Liver (tissue), 3 donors: ENCODE measurements around the gene LMX1B.

Source experiments
- CTCF ChIP-seq: fragments of 150-350 bp; IDR thresholded peaks from 2 replicates; pipeline ENCODE4 v1.5.1; 2017; ENCODE audit warnings: improper control_type of control experiment, low read depth, low read length; ENCODE audit not compliant: missing input control
- EGR1 ChIP-seq, 2 donors: IDR thresholded peaks; 2 replicates each; pipeline ENCODE4 v1.6.1; 2016 to 2018; ENCODE audit warnings: antibody characterized with exemption in 2 of 2, low read depth in 2 of 2
- RAD21 ChIP-seq, 2 donors: IDR thresholded peaks; 2 replicates each; pipeline ENCODE4 v1.6.1; 2016; ENCODE audit warnings: antibody characterized with exemption in 2 of 2, mild to moderate bottlenecking in 2 of 2
- REST ChIP-seq: IDR thresholded peaks from 2 replicates; pipeline ENCODE4 v1.6.1; 2016; ENCODE audit warnings: antibody characterized with exemption, mild to moderate bottlenecking
- SP1 ChIP-seq: IDR thresholded peaks from 2 replicates; pipeline ENCODE4 v1.6.1; 2018; ENCODE audit warnings: antibody characterized with exemption, mild to moderate bottlenecking
- donor health status: healthy.
- donor health status: healthy.

DNA sequence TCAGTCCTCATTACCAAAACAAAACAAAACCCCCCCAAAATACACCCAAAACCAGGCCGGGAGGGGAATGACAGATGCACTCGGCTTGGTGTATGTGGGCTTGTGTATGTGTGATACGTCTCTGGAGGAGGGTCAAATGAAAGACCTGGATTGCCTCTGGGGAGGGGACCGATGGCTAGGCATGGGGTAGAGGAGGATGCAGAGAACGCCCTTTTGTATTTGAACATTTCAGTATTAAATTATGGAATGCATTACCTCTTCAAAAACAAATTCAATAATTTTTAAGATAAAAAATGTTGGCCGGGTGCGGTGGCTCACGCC, 61.4 kb downstream of the LMX1B start:
- no peak for TF ChIP-seq CTCF
- no peak for TF ChIP-seq EGR1 (IDR thresholded peaks at IDR 0.05; ENCODE audit: low read depth in 2 of 2)
- no peak for TF ChIP-seq REST
- TF ChIP-seq SP1 = no peak
- no peak for TF ChIP-seq RAD21 (IDR thresholded peaks at IDR 0.05)
